NCI-H1436 treated with DMSO at 0.1 percent for 48 hours (cell line): ENCODE measurements around the gene RYK.
"Not testable (repeated sequence)": the region's sequence is repeated elsewhere in the genome, so short reads cannot be mapped to it uniquely, and the experiment has no call there.

Experiments used
- DNase-seq: peaks from one replicate; lab custom pipeline; 2025; lab: John Stamatoyannopoulos, UW

The RYK gene

DNA sequence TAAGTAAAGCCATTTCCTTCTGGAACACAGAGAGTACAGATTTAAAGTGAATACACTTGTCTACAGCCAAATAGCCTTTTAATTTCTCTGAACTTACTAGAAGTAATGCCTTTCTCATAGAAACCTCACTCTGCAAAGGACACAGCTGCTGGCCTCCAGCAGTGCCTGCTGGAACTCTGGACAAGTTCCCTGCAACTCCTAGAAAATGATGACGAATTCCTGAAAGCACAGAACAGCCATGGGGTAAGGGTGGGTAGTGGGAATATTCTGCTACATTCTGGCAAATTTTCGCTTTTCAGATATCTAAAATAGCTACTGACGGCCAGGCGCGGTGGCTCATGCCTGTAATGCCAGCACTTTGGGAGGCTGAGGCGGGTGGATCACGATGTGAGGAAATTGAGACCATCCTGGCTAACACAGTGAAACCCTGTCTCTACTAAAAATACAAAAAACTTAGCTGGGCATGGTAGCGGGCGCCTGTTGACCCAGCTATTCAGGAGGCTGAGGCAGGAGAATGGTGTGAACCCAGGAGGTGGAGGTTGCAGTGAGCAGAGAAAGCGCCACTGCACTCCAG is 34.4 kb downstream of the RYK start:
- DNase-seq, result no peak

DNA sequence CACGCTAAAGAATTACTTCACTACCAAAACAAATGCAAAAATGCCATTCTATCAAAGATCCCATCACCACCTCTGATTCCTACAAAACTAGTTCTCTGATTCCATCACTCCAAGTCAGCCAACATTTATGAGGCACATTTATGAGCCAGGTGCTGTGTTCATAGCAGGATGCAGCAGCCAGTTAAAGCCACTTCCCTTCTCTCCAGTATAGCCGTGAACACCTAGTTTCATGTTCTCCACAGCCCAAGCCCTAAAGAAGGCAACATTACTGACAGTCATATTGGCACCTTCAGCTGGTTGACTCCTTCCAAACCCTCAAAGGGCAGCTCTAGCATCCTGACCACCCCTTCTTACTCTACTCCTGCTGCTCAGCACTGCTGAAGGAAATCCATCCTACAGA is 36.4 kb downstream of the RYK start:
- DNase-seq, result no peak

DNA sequence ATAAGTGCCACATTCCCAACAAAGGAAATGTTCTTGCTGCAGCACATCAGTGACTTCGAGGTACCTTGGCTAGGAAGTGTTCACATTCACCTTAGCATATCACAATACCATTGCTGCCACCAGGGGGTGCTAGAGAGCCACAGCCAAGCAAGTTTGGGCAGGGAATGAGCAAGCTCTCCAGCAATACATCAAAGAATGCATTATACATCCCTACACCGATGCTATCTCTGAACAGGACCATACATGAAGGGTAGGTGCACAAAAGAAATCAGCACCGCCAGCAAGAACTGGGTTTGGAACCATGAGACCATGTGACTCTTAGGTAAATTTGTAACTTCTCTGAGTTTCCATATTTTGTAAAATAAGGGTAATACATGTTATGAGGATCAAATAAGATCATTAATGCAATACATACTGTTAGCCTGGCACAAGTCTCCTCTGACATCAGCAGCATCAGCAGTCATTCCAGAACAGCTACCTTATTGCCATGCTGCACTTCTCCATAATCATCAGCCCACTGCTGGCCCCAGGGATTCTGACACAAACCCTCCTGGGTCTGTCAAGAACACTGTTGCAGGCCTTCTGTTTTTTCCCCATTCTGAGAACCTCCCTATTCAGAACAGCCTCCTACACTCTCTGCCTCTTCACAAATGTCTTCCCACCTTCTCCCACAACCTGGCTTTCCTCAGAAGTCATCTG is 37.5 kb downstream of the RYK start:
- DNase-seq, result no peak

DNA sequence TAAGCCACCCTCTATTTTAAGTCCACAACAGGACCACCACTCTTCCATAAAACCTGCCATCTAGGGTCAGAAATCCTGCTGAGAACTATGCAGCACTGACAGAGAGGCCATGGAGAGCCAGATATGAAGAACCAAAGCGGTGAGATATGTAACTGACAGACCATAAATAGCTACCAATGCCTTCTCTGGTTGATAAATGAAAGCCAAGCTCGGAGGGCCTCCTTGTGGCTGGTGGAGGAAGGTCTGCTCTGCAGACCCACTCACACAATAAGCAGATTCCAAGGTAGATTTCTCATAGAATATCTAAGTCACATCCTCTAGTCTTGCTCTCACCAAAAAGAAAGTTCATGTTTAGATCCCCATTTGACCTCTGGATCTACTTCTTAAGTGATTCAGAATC is 38.9 kb downstream of the RYK start:
- DNase-seq, result no peak

DNA sequence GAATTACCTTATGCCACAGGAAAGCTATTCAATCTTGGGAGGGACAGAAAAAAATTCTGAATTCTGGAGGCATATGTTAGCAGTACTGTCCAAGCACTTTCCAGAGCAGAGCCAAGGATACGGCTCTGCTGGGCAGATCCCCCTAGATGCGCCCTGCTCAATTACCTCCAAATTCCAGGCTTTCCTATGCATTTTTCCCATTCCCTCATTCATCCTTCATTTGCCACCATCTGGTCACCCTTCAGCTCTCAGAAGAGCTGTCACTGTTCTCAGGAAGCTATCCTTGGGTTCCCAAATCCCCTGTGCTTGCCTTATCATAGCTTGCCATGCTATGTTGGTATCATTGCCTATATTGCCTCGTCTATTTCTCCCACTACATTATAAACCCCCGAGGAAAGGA is 45.2 kb downstream of the RYK start:
- DNase-seq, result no peak

DNA sequence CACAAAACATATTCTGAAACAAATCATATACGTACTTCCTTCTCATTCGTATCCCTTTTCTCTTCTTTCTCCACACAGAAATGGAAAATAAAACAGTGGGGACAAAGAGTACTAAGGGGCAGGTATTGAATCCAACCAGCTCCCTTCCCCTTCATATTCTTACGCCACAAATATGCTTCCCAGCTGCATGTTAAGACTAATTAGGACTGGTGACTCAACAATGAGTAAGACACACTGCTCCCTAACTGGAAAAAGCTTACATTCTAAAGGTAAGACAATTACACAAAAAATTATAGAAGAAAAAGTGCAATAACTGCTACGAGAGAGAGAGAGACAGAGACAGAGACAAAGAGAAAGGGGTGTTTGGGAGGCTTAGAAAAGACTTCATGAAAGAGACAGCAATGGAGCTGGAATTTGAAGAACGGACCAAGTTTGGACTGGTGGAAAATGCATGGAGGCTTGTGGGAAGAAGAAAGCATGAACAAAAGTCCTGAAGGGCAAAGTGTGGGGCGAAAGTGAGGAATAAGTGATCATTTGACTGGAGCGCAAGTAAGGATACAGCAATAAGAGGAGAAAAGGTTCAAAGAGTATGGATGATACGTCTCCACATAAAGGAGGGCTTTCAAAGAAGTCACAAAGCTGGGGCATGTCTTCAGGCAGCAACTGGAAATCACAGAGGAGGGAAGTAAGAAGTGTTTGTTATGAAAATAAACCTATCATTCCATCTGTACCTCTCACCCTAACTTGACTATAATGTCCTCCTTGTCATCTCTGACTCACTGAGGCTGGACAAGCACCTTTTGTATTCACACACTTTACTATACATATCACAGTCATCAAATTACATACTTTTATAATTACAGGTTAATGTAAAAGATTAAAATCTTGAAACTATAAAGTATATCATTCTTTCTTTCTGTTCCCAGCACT is 49.2 kb downstream of the RYK start:
- DNase-seq, result no peak

DNA sequence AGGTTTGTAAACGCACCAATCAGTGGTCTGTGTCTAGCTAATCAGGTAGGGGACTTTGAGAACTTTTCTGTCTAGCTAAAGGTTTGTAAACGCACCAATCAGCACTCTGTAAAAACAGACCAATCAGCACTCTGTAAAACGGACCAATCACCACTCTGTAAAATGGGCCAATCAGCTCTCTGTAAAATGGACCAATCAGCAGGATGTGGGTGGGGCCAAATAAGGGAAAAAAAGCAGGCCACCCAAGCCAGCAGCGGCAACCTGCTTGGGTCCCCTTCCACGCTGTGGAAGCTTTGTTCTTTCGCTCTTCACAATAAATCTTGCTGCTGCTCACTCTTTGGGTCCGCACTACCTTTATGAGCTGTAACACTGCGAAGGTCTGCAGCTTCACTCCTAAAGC is 50.8 kb downstream of the RYK start:
- not testable (repeated sequence) for DNase-seq

DNA sequence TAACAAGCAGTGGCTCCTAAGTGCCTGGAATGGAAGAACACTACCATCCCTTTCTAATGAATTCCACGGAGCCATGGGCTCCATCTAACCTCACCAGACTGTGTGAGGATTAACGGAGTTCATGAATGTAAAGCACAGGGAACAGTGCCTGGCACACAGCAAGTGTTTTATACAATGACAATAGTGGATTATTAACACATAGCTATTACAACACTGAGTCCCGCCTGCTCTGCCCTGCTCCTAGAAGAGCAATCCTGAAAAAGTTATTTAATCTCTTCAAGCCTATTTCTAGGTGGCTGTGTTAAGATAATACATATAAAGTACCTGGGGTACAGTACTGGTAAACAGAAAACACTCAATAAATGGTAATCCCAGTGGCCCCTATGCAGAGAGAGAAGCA is 51.4 kb downstream of the RYK start:
- no peak for DNase-seq

DNA sequence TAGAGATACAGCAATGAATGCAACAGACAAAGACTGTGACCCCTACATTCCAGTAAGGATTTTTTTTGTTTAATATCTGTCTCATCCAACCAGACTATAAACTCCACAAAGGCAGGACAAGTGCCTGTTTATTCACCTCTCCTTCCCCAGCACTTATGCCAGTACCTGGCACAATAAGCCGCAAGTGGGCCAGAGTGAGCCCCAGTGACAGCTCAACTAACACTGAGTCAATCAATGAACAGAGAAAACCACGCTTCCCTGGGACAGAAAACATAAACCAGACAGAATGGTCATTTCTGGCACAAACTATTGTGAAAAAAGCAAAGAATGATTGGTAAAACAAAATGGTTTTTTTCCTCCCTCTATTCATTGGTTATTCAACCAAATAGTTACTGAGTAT is 52.2 kb downstream of the RYK start:
- no peak for DNase-seq

DNA sequence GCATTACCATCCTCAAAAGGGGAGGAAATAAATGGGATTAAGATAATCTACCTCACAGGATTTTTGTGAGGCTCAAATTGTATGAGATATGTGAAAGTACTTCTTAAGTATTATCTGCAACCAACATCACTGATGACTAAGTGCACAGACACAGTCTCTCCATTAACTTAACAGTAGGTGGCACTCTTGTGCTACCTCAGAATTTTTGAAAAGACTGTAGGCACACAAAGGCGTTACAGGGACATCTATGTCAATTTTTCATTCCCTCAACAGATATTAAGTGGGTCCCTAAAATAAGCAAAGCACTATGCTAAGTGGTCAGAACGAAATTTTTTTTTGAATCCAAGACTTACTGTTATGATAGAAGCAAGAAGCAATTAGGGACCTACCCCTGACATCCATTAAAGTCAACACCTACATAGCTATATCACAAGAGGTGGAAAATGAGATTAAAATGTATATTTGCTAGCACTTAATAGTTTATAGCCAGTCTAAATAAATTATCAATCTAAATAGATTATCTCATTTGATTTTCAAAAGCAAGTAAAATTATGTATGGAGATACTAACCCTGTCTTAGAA is 52.9 kb downstream of the RYK start:
- peak; percentile 16 for DNase-seq

DNA sequence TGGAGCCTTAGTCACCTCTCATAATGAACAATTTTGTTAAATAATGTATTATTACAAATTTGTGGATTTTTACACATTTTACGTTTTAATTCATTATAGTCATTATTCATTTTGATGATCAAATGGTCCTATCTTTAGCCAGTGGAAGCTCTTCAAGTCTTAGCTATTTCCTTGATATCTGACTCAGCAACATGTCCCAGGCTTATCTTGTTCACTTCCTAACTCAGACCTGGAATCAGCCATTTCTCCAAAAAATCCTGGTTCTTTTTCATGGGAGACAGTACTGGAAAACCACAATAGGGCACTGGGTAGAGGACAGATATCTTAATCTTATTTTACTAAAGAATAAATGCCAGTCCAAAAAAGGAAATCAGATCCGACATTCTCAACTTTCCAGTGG is 56.4 kb downstream of the RYK start:
- no peak for DNase-seq

DNA sequence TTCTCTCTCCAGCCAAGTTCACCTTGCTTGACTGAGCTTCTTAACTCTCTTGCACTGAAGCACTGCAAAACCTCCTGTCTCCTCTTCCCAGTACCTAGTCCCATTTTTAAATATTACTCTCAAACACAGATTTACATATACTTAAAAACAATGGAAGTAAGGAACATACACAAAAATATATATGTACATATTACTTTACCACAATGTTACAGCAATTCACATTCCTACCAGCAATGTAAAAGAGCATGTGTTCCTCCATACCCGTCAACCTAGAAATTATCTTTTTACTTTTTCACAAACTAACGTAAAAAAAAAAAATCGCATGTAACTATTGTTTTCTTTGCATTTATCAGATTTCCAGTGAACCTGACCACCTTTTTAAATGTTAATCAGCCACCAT is 60.4 kb downstream of the RYK start:
- no peak for DNase-seq

DNA sequence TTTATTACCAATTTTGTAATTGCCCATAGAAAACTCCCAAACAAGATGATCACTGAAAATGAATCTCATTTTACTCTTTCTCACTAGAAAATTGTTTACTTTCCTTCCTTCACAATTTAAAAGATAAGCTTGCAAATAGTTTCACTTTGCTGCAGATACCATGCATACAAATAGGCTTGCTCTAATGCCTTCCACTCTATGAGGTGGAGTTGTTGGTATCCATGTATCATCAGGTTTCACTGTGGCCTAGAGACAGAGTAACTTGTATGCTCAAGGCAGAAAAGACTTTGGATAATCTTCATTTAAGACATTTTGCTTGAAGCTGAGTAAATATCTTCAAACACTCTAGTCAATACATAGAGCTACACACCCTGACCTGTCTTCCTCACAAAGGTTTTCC is 60.8 kb downstream of the RYK start:
- DNase-seq, result no peak

DNA sequence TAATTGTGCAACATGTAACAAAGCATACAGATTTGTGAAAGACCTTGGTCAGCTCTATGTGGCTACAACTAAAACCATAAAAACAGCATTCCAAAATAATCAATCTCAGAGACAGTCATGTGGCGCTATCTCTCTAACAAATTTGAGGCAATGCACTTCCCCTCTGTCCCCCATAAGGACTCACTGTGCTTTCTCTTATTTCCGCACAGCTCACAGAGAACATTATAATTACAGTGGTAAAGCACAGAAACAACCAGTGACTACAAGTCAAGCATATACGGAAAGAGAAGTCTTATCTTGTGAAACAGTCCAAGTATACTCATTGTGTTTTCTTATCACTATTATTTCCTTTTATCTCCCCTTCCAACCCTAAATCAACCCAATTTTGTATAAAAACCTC is 64.3 kb downstream of the RYK start:
- DNase-seq, result no peak

DNA sequence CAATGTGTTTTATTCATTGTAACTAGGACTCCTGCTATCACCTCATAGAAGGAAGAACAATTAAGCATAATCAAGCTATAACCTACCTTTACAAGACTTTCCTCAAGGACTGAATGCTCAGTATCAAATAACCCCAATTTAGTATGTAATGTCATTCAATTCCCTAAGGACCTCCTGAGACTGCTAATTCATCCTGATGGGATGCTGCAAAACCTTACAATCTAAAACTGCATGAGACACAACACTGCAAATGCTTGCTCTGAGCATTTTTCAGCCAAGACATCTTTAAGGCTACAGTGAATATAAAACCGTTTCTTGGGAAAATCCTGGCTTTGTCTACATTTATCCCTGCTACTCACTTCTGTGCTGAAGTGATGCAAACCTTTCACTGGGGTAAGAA is 69.9 kb downstream of the RYK start:
- DNase-seq, result peak; percentile 19

DNA sequence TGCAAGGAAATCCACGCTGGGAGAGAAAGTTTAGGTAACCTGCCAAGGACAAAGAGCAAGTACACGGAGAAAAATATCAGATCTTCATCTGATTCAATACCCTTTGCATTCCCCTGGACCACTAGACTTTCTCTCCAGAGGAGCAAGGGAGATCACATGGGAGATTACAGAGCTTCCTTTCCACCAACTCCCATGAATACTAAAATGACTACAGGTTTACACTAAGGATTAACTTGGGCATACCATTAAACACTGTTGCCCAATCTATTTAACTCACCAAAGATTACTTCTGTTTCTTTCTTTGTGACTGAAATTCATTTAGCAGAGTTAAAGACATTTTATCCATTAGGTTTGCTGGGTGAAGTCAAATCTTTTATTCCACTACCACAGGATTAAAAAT is 71.2 kb downstream of the RYK start:
- DNase-seq, result no peak

DNA sequence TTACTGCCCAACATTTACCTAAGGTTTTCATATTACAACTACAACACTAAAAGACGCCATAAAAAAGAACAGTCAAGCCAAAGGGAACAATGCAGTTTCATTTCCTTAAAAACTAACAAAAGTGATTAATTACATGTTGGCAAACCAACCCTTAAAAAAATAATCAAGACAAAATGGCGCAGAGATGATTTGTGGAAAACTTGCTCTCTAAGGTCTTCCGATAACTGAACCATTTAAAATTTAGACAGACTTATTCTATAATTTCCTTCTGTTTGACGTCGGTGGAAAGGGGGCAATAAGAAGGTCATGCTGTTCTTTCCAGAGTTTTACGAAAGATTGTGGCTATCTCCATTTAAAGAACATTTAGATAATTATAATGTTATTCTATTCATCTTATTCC is 87.6 kb downstream of the RYK start:
- no peak for DNase-seq

DNA sequence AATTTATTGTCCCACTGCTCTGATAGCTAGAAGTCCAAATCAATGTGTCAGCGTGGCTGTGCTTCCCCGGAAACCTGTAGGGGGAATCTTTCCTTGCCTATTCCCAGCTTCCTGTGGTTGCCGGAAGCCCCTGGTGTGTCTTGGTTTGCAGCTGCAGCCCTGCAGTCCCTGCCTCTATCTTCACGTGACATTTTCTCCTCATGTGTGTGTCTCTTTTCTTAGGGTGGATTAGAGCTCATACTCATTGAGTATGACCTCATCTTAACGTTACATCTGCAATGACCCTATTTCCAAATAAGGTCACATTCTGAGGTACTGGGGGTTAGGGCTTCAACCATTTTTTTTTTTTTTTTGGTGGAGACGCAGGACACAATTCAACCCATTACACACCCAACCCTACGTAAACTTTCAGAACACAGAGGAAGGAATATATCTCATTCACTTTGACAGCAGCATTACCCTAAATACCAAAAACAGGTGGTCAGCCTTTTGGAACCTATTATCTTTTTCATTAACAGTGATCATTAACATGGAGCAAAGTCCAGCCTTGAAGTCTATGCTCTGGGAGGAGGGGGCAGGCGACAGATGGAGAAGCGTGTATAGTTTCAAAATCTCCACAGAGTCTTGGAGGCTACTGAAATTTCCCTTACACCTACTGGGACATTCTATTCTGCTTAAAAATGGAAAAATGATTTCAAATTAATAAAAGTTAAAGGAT is 88.6 kb downstream of the RYK start:
- no peak for DNase-seq

DNA sequence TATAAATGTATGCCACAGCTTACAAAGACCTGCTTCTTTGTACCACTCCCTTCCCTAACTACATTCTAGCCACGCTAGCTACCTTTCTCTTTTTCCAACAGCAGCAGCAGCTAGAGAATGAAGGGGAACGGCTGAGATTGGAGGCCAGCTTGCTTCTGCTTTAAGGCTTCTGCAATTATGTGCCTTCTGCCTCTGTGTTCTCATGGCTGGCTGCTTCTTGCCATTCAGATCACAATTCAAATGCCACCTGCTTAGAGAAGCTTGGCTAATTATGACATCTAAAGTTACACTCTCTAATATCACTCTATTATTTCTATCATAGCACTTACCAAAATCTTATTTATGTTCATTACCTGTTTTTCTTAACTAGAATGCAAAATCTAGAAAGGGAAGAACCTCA is 95.2 kb downstream of the RYK start:
- peak; percentile 60 for DNase-seq

DNA sequence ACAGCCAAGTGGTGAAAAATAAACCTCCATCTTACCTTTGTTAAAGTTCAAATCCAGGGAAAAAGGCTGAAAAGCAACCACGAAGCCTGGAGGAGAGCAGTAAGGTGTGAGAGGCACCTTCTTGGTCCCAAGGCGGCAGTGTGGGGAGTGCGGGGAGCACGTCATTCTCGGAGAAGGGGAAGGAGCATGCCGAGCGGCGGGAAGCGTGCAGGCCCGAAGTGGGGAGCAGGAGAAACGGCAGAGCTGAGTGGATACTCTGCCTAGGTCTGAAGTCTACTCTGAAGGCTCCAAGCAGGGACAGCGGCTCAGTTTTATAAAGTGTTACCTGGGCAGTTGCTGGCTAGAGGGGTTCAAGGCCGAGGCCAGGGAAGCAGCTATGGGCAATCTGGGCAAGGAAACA is 96.9 kb downstream of the RYK start:
- no peak for DNase-seq

DNA sequence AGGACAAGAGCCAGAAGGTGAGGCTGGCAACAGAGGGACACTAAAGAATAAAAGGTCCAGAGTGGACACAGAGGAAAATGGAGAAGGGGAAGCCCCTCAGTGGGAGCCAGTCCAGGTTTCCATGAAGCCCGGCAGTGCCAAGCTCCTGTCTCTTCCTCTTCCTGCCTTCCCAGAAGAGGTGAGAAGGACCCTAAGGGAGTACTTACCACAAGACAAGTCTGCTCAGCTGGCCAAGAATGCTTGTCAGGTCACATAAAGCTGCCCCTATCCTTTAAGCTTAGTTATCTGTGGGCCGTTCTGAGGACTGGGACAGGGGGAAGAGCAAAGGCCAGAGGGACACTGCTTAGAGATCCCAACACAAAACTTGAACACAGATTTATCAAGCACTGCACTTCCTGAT is 100.2 kb downstream of the RYK start:
- DNase-seq, result no peak

DNA sequence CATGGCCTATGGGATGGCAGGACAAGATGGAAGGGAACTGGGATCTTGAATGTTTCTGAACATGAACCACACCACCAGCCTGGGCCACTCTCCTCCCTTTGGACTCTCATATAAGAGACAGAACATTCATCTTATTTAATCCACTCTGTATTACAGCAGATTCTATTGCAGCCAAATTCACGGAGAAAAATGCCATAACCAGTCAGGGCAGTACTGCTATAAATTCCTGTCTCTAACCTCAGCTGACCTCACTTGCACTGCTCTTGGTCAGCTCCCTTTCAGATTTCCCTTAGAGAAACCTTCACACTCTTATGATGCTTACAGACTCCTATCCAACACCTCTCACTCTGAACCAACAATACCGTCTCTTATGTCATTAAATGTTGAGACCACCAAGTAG is 101.4 kb downstream of the RYK start:
- no peak for DNase-seq
